Ishikawa (cell line): ENCODE results near the gene SBK3.

Source experiments
- CEBPB ChIP-seq: IDR thresholded peaks from 2 replicates; pipeline ENCODE4 v1.6.1; 2012
- CREB1 ChIP-seq: IDR thresholded peaks from 2 replicates; pipeline ENCODE4 v1.6.1; 2012; ENCODE audit warnings: low read depth
- EGR1 ChIP-seq: IDR thresholded peaks from 2 replicates; pipeline ENCODE4 v1.6.1; 2012
- EP300 ChIP-seq: IDR thresholded peaks from 2 replicates; pipeline ENCODE4 v1.6.1; 2012; ENCODE audit warnings: borderline replicate concordance
- FOXM1 ChIP-seq: IDR thresholded peaks from 2 replicates; pipeline ENCODE4 v1.6.1; 2012; ENCODE audit warnings: low read depth, borderline replicate concordance
- NFIC ChIP-seq: IDR thresholded peaks from 2 replicates; pipeline ENCODE4 v1.6.1; 2012
- RAD21 ChIP-seq: IDR thresholded peaks from 2 replicates; pipeline ENCODE4 v1.6.1; 2012; ENCODE audit warnings: low read depth
- TAF1 ChIP-seq: IDR thresholded peaks from 2 replicates; pipeline ENCODE4 v1.6.1; 2012; ENCODE audit warnings: low read depth, mild to moderate bottlenecking
- TCF12 ChIP-seq: IDR thresholded peaks from 2 replicates; pipeline ENCODE4 v1.6.1; 2012; ENCODE audit warnings: low read depth
- TEAD4 ChIP-seq: IDR thresholded peaks from 2 replicates; pipeline ENCODE4 v1.6.1; 2012
- YY1 ChIP-seq: IDR thresholded peaks from 2 replicates; pipeline ENCODE4 v1.6.1; 2012; ENCODE audit warnings: low read depth
- ZBTB7A ChIP-seq: IDR thresholded peaks from 2 replicates; pipeline ENCODE4 v1.6.1; 2012; ENCODE audit warnings: low read depth
- TF ChIP-seq, protein P1 (sequence below): IDR thresholded peaks from 2 replicates; pipeline ENCODE4 v1.6.1; 2012
- TF ChIP-seq, protein P2 (sequence below): IDR thresholded peaks from 2 replicates; pipeline ENCODE4 v1.6.1; 2012; ENCODE audit warnings: low read depth, mild to moderate bottlenecking
- TF ChIP-seq, protein P3 (sequence below): IDR thresholded peaks from 2 replicates; pipeline ENCODE4 v1.6.1; 2012

The SBK3 gene

DNA sequence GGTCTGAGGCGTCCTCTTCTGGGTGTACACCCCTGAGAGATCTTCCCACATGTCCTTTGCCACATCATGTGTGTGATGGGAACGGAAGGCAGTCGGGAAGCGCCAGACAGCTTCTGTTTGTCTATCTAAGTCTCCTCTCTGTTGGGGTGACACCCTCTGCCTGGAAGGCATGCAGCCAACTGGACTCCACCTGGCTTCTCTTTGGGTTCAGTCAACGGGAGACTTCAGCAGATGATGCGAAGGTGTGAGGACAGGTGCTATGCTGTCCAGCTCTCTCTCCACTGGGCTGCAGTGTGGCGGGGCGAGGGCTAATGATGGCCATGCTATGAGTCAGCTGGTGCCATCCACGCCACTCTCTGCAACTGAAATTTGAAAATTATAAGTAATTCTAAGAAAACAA, 14.3 kb upstream of the SBK3 start:
- TF ChIP-seq TCF12, result no peak
- no peak for TF ChIP-seq FOXM1
- TF ChIP-seq, protein P1, sequence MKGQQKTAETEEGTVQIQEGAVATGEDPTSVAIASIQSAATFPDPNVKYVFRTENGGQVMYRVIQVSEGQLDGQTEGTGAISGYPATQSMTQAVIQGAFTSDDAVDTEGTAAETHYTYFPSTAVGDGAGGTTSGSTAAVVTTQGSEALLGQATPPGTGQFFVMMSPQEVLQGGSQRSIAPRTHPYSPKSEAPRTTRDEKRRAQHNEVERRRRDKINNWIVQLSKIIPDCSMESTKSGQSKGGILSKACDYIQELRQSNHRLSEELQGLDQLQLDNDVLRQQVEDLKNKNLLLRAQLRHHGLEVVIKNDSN, result no peak

DNA sequence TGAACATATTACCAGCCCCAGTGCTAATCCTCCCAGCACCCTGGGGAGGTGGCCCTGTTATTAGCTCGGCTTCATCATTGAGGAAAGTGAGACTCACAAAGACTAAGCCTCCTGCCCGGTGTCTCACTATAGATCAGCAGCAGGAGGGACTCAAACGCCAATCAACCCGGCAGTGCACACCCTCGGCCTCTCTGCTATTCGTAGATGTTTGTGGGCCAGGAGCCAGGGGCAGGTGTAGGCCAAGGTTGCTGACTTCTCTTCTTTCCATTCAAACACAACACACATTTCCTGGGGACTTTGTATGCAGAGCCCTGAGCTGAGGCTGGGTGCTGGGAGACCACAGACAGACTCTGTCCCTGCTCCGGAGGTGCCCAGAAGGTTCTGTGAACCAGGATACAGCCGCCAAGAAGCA, 9.4 kb upstream of the SBK3 start:
- TF ChIP-seq RAD21, result no peak
- TF ChIP-seq, protein P2, sequence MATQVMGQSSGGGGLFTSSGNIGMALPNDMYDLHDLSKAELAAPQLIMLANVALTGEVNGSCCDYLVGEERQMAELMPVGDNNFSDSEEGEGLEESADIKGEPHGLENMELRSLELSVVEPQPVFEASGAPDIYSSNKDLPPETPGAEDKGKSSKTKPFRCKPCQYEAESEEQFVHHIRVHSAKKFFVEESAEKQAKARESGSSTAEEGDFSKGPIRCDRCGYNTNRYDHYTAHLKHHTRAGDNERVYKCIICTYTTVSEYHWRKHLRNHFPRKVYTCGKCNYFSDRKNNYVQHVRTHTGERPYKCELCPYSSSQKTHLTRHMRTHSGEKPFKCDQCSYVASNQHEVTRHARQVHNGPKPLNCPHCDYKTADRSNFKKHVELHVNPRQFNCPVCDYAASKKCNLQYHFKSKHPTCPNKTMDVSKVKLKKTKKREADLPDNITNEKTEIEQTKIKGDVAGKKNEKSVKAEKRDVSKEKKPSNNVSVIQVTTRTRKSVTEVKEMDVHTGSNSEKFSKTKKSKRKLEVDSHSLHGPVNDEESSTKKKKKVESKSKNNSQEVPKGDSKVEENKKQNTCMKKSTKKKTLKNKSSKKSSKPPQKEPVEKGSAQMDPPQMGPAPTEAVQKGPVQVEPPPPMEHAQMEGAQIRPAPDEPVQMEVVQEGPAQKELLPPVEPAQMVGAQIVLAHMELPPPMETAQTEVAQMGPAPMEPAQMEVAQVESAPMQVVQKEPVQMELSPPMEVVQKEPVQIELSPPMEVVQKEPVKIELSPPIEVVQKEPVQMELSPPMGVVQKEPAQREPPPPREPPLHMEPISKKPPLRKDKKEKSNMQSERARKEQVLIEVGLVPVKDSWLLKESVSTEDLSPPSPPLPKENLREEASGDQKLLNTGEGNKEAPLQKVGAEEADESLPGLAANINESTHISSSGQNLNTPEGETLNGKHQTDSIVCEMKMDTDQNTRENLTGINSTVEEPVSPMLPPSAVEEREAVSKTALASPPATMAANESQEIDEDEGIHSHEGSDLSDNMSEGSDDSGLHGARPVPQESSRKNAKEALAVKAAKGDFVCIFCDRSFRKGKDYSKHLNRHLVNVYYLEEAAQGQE, result no peak
- TF ChIP-seq EGR1, result no peak
- TF ChIP-seq FOXM1, result no peak
- no peak for TF ChIP-seq TAF1
- no peak for TF ChIP-seq TCF12
- no peak for TF ChIP-seq CREB1
- no peak for TF ChIP-seq TEAD4
- TF ChIP-seq NFIC, result no peak
- TF ChIP-seq, protein P3, sequence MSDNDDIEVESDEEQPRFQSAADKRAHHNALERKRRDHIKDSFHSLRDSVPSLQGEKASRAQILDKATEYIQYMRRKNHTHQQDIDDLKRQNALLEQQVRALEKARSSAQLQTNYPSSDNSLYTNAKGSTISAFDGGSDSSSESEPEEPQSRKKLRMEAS, result no peak
- TF ChIP-seq EP300, result no peak
- TF ChIP-seq, protein P1, result no peak
- TF ChIP-seq CEBPB, result no peak
- no peak for TF ChIP-seq YY1
- no peak for TF ChIP-seq ZBTB7A

DNA sequence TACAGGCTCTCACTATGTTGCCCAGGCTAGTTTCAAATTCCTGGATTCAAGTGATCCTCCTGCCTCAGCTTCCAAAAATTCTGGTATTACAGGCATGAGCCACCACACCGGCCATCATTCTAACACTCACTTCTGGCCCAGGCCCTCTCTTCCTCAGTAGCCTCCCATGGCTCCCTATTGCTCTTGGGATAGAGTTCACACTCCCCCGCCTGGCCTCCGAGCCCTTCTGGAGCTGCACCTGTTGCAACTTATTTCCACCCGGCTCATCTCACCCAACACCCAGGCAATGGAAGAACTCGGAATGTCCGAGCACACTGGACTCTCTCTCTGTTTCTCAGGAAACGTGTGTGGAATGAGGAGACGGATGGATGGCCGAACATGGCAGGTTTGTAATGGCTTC, 9.0 kb upstream of the SBK3 start:
- TF ChIP-seq TEAD4 (no peak), TCF12 (no peak), FOXM1 (no peak), YY1 (no peak), CEBPB (no peak), TAF1 (no peak), RAD21 (no peak), CREB1 (no peak)
- TF ChIP-seq, protein P2, result no peak
- TF ChIP-seq, protein P1, result no peak

DNA sequence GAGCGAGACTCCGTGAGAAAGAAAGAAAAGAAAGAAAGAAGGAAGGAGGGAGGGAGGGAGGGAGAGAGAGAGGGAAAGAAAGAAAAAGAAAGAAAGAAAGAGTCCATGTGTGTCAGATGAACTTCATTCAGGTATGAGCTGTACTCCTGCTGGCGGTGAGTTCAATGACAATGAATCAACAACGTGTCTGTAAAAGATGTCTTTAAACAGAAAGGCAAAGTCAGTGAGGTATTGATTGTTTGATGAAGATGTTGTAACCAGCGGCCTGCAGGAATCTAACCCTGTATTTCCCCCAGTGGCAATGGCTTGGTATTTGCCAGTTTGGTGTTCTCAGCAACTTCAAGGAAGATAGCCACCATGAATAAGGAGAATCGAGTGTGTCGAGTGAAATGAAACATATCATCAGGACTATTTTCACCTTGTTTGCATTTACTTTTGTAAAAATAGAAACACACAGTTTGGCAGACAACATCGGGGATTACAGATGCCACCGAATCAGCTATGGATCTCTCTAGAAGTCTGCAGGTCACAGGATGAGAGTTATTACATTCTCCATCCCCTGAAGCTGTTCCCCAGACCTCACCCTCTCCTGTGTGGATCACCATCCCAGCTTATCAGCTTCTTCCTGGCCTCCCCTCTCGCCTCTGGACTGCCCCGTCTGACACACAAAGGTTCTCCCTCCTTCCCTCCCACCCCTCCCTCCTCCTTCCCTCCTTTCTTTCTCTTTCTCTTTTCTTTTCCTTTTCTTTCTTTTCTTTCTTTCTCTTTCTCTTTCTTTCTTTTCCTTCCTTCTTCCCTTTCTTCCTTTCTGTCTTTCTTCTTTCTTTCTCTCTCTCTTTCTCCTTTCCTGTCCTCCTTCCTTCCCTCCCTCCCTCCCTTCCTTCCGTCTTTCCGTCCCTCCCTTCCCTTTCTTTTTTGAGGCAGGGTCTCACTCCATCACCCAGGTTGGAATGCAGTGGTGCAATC, 8.2 kb upstream of the SBK3 start:
- TF ChIP-seq EGR1, result no peak
- no peak for TF ChIP-seq TCF12
- TF ChIP-seq CEBPB, result no peak
- TF ChIP-seq, protein P3, result no peak
- no peak for TF ChIP-seq TEAD4
- TF ChIP-seq TAF1, result no peak
- TF ChIP-seq, protein P2, result no peak
- no peak for TF ChIP-seq YY1
- TF ChIP-seq EP300, result no peak
- TF ChIP-seq FOXM1, result no peak
- TF ChIP-seq CREB1, result no peak
- TF ChIP-seq ZBTB7A, result no peak
- TF ChIP-seq, protein P1, result no peak
- TF ChIP-seq RAD21, result no peak
- TF ChIP-seq NFIC, result no peak
